ENCODE results near the gene TNS1. TPM values are rescaled to one million over a fixed set of nuclear protein-coding genes. Genes with fewer than 3 reads are reported as not detected.

The TNS1 gene
- total and polyA plus RNA-seq, 9 of the 15 experiments (the other 6 are each of a cell fraction or from before 2014, with no cell fraction given): 0.13 to 2.7 (median 0.77) TPM

- Histone ChIP-seq H3K9me3 (replicated peaks; ENCODE audit: control insufficient read depth, insufficient read depth, low read depth, low read length) (no peaks in the 10 kb centered on the region), H3K36me3 (ENCODE audit: control insufficient read depth, insufficient read depth, low read length) (no peaks in the 10 kb centered on the region), H3K27ac (ENCODE audit: extremely low read depth, low read depth, low read length) (no peak overlapping the region), H3K79me2 (ENCODE audit: control insufficient read depth, insufficient read depth, low read length) (no peaks in the 10 kb centered on the region), H3K27me3 (ENCODE audit: control insufficient read depth in 2 of 2, insufficient read depth in 2 of 2, low read length in 2 of 2) (peaks cover 0 to 21% of the 10 kb centered on the region in 2 experiments; a peak in 4 of 5 replicates), H3K4me1 (replicated peaks in 1 of 2; ENCODE audit: control insufficient read depth in 2 of 2, insufficient read depth in 2 of 2, low read length in 2 of 2) (peaks cover 7 to 14% of the 10 kb centered on the region in 2 experiments; a peak in 3 of 5 replicates), H4K20me1 (replicated peaks; ENCODE audit: control insufficient read depth, insufficient read depth, low read length) (no peaks in the 10 kb centered on the region), H3K9me1 (ENCODE audit: control insufficient read depth, insufficient read depth, low read length) (no peaks in the 10 kb centered on the region), H2AFZ (ENCODE audit: low read depth, low read length) (no peak overlapping the region), H3K9ac (ENCODE audit: insufficient read depth in 1 of 2, low read depth in 2 of 2, low read length in 2 of 2) (no peak overlapping the region), H3K4me3 (no peak overlapping the region), H3K4me2 (ENCODE audit: insufficient read depth, low read length) (no peak overlapping the region)
- ChIA-PET POLR2A (interaction anchor here (0.6 to 1.4 kb wide), 2 partner anchors 11 to 54 kb away, joined by 3 to 4 read pairs; no protein-coding TSS in a partner anchor), CTCF (ENCODE audit: low intra/inter-chr PET ratio) (no interaction called here)
- intact Hi-C loops (cut with micrococcal nuclease) (no loop called here), in situ Hi-C loops (cut with MboI) (no loop called here)
- FAIRE-seq (no peak), ATAC-seq (no peak), DNase-seq (ENCODE audit: extremely low read depth in 1 of 4, low spot score in 3 of 4) (no peak)
- TF ChIP-seq FOS (IDR thresholded peaks at IDR 0.05; ENCODE audit: extremely low read depth, insufficient read length): no peak
- TF ChIP-seq ZNF561 (CRISPR knock-in tag; conservative IDR thresholded peaks at IDR 0.05): no peak
- no peak for TF ChIP-seq PHB2 (IDR thresholded peaks at IDR 0.05; ENCODE audit: low read depth)
- TF ChIP-seq SMC3 (conservative IDR thresholded peaks at IDR 0.05; ENCODE audit: insufficient read depth, low read depth, low read length): no peak
- TF ChIP-seq NFE2L1 (tag; IDR thresholded peaks at IDR 0.05; ENCODE audit: borderline replicate concordance, low read depth): no peak
- WGBS (ENCODE audit: insufficient coverage, low coverage, missing lambda C conversion rate): 0% methylated on average over 7 of the region's 7 CpGs
- BruUV-seq (replicated peaks): no TSS peak
These were observed 101.9 kb downstream of the TNS1 start for GRCh38 chr2:217900780-217901360.

Measured in K562 (cell line).